ENCODE data around the gene FYB1.

DNA sequence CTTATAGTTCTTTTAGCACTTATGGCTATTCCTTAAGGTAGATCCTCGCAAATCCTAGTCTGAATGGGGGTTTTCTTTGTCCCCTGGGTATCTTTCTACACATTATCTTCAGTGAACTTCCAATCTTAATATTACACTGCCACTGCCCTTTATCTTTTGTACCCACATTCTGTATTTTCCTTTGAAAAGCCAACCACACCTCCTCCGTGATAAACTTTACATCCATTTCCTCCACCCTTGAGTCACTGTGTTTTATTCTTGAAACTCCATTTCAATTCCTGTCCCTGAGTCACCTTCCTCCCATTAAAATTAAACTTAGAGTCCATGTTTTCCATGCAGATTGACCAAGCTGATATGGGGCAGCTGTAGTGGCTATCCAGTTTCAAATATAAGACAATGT, 102.0 kb downstream of the FYB1 start:
- TF ChIP-seq, protein P1, sequence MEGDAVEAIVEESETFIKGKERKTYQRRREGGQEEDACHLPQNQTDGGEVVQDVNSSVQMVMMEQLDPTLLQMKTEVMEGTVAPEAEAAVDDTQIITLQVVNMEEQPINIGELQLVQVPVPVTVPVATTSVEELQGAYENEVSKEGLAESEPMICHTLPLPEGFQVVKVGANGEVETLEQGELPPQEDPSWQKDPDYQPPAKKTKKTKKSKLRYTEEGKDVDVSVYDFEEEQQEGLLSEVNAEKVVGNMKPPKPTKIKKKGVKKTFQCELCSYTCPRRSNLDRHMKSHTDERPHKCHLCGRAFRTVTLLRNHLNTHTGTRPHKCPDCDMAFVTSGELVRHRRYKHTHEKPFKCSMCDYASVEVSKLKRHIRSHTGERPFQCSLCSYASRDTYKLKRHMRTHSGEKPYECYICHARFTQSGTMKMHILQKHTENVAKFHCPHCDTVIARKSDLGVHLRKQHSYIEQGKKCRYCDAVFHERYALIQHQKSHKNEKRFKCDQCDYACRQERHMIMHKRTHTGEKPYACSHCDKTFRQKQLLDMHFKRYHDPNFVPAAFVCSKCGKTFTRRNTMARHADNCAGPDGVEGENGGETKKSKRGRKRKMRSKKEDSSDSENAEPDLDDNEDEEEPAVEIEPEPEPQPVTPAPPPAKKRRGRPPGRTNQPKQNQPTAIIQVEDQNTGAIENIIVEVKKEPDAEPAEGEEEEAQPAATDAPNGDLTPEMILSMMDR (IDR thresholded peaks at IDR 0.05; ENCODE audit: low read depth, low read length), result no peak
- no peak for TF ChIP-seq POLR2A (IDR thresholded peaks at IDR 0.05; ENCODE audit: extremely low read depth, insufficient read length)

Measured in NB4 (cell line).